RWPE1 (cell line): ENCODE results near the gene CASKIN1.
A peak's percentile ranks its signal among the peaks of the same experiment; 100 is the strongest.

Source experiments
- CTCF ChIA-PET: fragments of 350-600 bp; sonication (Branson Sonifier 250); formaldehyde crosslinking; extraction: SDS; loops from one replicate; lab custom pipeline; 2021; lab: Yijun Ruan, JAX
- POLR2A ChIA-PET: fragments of 400-600 bp; formaldehyde crosslinking; extraction: SDS; loops from one replicate; lab custom pipeline; 2020; ENCODE audit warnings: antibody characterized with exemption; ENCODE audit not compliant: low non-redundant PET; lab: Yijun Ruan, JAX
- DNase-seq: peaks from one replicate; pipeline ENCODE4 v3.0.0; 2012; ENCODE audit warnings: low spot score
- H3K27ac ChIP-seq: fragments of 450-650 bp; 2 replicates; pipeline ENCODE4 v1.5.1; 2017
- CTCF ChIP-seq: fragments of 450-650 bp; conservative IDR thresholded peaks from 2 replicates; pipeline ENCODE4 v1.5.1; 2017; ENCODE audit warnings: low read depth, mild to moderate bottlenecking

The CASKIN1 gene

DNA sequence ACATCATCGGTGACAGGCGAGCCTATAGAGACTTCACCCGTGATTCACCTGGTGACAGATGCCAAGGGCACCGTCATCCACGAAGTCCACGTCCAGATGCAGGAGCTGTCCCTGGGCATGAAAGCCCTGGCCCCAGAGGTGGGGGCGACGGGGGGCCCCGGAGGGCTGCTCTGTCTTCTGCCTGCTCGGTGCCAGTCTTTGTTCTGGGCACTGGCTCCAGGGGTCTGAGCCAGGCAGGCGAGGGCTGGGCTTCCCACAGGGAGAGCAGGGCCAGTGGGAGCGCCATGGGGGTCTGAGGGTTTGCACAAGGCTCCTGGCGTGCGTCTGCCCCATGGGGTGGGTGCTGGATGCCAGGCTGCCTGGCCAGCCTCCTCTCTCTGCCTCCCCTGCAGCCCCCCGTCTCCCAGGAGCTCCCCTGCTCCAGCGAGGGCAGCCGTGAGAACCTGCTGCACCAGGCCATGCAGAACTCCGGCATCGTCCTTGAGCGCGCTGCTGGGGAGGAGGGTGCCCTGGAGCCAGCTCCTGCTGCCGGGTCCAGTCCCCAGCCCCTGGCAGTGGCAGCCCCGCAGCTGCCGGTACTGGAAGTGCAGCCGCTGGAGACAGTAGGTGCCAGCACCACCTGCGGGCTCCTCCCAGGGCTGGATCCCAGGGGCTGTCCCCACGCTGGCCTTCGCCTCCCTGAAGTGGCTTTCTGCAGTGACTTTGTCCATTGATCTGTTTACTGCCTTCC is 36.8 kb upstream of the CASKIN1 start:
- TF ChIP-seq CTCF: no peak
- CTCF ChIA-PET: interaction anchor here (0.6 to 1.4 kb wide), 2 partner anchors 9 to 38 kb away, joined by 3 read pairs; no protein-coding TSS in a partner anchor
- H3K27ac ChIP-seq: peak overlapping the region; percentile 93
- POLR2A ChIA-PET: no interaction called here
- DNase-seq: no peak

- POLR2A ChIA-PET: no interaction called here
- CTCF ChIA-PET: interaction anchor here (0.6 to 1.4 kb wide), 2 partner anchors 8 to 37 kb away, joined by 3 read pairs; no protein-coding TSS in a partner anchor
- no peak for DNase-seq
- H3K27ac ChIP-seq: peak overlapping the region; percentile 93
- no peak for TF ChIP-seq CTCF
These were observed 35.9 kb upstream of the CASKIN1 start for GRCh38 chr16:2232094-2232990.

DNA sequence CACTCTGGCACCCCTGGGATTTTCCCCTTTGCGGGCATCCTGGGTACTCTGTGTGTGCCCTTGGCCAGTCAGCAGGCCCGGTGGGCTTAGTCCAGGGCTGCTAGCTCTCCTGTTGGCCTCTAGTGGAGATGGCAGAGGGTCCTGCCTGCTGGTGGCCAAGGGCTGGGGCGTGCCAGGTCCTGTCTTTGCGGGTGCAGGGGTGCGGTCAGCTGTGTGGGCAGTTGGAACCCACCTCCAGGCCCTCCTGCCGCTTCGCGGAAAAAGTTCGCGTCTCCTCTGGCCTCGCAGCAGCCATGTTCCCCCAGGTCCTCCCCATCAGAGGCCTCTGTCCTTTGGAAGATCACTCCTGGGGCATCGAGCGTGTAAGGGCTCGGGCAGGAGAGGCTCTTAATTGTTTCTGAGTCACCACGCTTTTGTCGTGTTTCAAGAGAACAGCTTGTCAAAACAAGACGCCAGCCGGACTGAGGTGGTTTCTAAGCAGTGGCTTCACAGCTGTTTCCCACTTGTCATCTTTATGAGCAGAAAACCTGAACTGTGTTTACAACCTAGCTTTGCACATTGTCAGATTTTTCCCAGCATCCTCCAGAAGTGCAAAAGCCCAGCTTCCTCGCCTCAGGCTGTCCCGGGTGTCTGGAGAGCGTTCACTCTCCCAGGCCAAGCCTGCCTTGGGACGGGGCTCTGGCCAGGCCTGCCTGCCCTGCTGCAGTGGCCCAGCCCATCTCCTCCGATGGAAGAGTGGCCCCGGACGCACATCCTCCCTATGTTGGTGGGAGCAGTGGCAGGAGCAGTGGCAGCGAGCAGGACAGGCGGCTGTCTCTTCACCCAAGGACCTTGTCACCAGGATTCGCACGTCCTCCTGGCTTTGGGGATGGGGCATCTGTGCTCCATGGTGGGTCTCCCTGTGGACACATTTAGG is 34.9 kb upstream of the CASKIN1 start:
- ChIA-PET CTCF (interaction anchor here (1.1 to 2.0 kb wide), 3 partner anchors 20 to 37 kb away, joined by 3 to 6 read pairs (median 5); partner anchors contain the start of gene ECI1), POLR2A (no interaction called here)
- peak; percentile 55 for DNase-seq
- peak overlapping the region; percentile 93 for H3K27ac ChIP-seq
- TF ChIP-seq CTCF: no peak

DNA sequence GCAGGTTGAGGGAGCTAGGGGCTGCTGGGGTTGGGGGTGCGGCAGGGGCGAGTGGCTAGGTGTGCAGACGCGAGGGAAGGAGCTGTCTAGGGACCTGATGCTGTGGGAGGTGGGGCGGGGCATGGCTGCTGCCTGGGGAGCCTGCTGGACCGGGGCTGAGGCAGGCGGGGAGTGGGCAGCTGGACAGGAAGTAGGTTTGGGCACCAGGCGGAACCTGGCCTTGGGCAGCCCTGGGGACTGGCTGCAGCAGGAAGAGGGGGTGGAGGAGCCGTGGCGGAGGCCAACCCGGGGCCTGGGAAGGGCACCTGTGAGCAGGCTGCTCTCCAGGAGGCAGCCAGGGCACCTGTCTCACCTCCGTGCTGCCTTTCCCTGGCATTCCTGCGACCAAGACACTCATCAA is 34.0 kb upstream of the CASKIN1 start:
- CTCF ChIA-PET: interaction anchor here (1.1 to 2.0 kb wide), 3 partner anchors 21 to 36 kb away, joined by 3 to 6 read pairs (median 5); partner anchors contain the start of gene ECI1
- POLR2A ChIA-PET: interaction anchor here (0.6 kb wide), 1 partner anchor 75 kb away, joined by 3 read pairs; the partner anchor contains the start of gene TRAF7

DNA sequence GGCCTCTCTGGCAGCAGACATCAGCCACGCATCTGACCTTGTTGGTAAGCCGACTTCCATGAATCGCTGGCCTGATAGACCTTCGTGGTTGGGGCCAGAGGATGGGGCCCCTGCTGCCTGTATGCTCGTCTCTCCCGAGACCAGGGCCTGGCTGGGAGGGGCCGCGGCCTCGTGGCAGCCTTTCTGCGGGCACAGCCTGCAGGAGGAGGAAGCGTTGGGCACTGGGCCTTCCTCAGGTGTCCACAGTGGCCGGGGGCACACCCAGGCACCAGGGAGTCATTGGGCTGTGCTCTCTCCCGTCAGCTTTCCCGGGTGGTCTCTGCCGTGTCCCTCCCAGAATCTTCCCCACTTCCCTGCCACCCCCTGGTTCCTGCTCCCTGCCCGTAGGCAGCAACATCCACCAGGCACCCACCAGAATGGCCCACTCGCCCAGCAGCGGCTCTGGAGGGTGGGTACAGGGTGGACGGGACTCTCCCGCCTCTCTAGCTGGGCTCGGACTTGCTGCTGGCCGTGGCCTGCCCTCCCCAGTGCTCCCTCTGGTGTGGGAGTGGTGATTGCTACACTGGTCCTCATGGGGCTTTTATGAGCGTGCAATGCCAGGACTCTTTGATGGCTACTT is 33.3 kb upstream of the CASKIN1 start:
- DNase-seq: no peak
- ChIA-PET POLR2A (no interaction called here), CTCF (interaction anchor here (2.0 kb wide), 1 partner anchor 22 kb away, joined by 6 read pairs; the partner anchor contains the start of gene ECI1)
- H3K27ac ChIP-seq: peak overlapping the region; percentile 93
- no peak for TF ChIP-seq CTCF

More for the DNA sequence above, 34.0 kb upstream of the CASKIN1 start:
- TF ChIP-seq CTCF: no peak
- DNase-seq: no peak
- peak overlapping the region; percentile 93 for H3K27ac ChIP-seq
